ENCODE data around the gene ARFRP1.

The ARFRP1 gene

DNA sequence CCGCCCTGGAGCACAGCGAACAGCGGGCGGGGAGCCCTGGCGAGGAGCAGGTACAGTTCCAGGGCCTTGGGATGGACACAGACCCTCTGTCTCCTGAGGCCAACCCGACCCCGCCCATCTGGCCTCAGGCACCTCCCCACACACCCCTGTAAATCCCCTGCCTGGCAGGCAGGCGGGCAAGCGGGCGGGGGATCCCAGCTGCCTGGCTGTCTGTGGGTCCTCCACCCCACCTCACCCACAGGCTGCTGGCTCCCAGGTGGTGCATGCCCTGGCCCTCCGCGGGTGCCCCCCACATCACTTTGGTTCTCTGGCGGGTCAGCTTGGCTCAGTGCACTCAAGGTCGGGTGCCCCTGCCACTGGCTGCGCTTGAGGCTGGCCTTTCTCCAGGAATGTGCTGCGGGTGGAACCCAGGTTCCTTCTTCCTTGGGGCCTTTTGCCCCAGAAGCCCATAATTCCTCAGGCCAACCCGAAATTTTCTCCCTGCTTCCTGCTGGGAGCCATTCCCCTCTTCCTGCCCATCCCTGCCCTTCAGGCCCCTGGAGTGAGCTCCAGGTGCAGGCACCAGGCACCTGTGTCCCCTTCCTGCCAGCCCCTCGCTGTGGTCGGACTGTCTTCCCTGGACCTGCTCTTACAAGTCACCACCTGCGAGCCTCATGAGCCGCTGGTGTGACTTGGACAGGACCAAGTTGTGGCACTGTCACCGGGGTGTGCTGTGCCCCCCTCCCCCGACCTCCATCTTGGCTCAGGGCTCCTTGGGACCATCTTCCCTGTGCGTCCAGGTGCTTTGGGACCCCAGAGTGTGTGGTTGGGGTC lies 16.7 kb downstream of the ARFRP1 start:
- DNase-seq (ENCODE audit: low read depth), result no peak

DNA sequence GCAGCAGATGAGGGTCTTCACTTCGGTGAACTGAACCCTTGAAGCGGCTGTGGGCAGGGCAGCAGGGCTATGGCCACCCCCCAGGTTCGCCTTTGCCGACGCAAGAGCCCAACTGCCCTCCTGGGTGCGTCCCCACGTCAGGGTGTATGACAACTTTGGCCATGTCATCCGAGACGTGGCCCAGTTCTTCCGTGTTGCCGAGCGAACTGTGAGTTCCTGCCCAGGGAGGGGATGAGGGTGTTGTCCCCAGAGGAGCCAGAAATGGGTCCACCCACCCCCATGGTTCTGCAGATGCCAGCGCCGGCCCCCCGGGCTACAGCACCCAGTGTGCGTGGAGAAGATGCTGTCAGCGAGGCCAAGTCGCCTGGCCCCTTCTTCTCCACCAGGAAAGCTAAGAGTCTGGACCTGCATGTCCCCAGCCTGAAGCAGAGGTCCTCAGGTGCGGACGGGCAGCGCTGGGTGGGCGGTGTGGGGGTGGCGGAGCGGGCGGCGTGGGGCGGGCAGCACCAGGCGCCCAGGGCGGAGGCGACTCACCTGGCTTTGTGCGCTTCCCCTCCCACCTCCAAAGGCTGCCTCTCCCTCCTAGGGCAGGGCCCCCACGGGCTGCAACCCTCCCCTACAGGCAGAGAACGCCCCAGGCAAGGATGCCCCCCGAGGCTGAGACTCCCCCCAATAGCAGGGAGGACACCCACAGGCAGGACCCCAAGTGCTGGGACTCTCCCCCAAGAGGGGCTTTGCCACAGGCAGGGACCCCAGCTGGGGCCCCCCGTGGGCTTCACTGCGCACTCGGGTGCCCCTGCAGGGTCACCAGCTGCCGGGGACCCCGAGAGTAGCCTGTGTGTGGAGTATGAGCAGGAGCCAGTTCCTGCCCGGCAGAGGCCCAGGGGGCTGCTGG lies 17.5 kb downstream of the ARFRP1 start:
- no peak for DNase-seq (ENCODE audit: low read depth)

DNA sequence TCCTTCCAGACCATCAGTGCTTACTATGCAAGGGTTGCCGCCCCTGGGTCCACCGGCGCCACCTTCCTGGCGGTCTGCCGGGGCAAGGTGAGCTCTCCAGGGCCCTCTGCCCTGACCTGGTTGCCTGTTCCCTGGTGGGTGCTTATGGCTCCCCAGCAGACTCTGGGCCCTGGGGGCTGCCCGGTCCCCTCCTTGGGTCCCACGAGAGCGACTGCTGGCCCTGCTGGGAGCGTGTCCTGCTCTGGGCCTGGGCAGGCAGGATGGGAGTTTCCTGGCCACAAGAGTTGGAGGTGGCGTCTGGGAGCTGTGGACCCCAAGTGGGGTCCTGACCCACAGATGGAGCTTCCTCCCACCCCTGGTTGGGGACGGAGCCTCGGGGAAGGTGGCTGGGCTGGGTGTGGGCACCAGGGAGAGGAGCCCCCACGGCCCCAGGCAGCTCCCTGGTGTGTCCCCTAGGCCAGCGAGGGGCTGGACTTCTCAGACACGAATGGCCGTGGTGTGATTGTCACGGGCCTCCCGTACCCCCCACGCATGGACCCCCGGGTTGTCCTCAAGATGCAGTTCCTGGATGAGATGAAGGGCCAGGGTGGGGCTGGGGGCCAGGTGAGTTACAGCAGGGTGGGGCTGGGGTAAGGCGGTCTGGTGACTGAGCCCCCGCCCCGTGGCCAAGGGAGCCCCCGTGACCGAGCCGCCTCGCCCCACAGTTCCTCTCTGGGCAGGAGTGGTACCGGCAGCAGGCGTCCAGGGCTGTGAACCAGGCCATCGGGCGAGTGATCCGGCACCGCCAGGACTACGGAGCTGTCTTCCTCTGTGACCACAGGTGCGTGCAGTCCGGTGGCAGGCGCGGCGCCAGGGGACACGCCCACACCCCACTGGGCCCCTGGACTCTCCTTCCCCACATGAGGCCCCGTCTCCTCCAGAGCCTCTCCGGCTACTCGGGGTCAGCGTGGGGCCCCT lies 18.5 kb downstream of the ARFRP1 start:
- DNase-seq (ENCODE audit: low read depth), result no peak

DNA sequence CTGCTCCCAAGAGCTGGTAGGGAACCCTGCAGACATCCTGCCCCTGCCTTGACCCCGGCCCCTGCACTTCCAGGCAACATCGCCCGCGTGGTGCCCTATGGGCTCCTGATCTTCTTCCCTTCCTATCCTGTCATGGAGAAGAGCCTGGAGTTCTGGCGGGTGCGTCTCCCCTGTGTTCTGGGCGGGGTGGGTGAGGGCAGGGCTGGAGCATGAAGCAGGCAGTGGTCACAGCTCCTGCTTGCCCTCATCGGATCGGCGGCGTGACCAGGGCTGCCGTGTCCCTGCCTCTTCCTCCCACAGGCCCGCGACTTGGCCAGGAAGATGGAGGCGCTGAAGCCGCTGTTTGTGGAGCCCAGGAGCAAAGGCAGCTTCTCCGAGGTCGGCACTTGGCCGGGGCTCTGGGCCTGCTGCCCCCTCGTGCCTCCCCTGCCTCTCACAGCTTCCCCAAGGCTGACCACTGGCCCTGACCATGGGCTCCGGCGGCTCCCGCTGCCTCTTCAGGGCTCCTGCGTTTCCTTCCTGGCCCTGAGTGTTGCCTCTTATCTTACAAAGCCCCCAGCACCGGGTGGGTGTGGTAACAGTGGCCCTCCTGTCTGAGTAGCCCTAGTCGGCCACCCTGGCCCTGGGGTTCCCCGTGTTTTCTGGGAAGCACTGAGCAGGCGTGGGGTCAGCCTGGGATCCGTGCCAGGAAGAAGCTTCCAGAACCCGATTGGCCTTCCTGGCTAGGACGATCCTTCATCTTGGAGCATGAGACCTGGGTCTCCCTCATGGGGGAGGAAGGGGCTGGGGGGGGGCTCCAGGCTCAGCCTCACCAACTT lies 19.3 kb downstream of the ARFRP1 start:
- no peak for DNase-seq (ENCODE audit: low read depth)

DNA sequence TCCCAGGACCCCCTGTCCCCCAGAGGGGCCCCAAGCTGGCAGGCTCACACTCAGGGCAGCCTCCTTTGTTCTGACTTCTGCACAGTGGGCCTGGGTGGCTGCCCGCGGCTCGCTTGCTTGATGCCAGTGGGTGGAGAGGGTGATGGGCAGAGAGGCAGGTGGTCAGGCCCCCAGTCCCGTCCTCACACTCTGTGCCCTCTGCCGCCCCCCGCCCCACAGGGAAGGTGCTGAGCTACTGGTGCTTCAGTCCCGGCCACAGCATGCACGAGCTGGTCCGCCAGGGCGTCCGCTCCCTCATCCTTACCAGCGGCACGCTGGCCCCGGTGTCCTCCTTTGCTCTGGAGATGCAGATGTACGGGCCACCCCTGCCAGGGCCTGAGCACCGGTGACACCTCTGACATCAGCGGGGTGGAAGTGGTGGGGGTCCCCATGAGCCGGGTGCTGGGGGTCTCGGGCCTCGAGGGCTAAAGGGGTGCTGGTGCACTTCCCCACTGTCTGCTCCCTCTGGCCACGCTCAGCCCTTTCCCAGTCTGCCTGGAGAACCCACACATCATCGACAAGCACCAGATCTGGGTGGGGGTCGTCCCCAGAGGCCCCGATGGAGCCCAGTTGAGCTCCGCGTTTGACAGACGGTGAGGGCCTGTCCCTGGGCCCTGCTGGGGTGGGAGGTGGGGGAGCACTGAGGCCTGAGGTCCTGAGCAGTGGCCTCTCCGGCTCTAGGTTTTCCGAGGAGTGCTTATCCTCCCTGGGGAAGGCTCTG lies 20.2 kb downstream of the ARFRP1 start:
- no peak for DNase-seq (ENCODE audit: low read depth)

DNA sequence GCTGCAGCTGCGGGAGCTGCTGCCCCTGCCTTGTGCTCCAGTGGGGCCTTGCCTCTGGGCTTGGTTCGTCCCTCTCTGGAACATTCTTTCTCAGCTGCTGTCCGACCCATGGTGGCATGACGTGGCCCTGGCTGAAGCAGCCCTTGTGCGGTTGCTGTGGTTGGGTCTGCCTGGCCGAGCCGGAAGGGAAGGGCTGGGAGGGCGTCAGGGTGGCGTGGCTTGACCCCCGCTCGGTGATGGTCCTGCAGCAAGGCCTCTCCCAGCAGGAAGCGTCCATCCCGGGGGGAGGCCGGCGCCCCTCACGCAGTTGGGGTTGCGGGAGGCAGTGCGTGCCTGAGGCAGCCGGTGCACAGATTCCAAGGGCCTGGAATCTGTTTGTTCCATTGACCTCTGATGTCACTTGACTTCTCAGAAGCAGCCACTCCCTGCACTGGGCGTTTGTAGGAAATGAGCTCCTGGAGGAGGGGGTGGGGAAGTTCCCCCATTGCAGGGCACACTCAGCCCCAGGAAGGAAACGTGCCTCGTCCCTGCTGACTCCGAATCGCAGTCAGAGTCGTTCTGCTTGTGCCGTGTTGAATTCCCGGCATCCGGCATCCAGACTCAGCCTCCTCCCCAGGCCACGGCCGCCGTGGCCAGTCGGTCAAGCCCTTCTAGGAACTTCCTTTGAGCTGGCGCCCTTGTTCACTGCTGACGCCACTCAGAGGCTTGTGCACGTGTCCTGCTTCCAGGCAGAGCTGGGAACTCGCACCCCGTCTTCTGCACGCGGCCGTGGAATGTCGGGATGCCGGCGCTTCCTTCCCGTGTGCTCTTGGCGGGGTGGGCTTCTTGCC lies 21.1 kb downstream of the ARFRP1 start:
- DNase-seq (ENCODE audit: low read depth), result no peak

DNA sequence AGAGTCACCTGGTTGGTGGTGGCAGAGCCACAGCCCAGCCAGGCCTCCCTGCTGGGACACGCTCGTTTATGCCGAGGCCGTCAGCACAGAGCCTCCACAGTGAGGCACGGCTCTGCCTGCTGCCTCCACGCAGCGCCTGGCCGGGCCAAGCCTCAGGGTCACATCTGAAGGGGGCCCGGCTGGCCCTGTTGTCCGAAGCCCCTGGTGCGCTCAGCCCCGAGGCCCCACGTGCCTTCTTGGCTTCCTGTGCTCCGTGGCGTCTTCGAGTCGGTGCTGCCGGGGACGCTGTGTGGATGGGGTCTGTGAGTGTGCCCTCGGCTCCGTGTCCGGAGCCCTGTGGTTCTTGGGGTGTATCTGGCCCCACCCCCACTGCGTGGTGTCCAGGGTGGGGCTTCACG lies 21.7 kb downstream of the ARFRP1 start:
- no peak for DNase-seq (ENCODE audit: low read depth)

DNA sequence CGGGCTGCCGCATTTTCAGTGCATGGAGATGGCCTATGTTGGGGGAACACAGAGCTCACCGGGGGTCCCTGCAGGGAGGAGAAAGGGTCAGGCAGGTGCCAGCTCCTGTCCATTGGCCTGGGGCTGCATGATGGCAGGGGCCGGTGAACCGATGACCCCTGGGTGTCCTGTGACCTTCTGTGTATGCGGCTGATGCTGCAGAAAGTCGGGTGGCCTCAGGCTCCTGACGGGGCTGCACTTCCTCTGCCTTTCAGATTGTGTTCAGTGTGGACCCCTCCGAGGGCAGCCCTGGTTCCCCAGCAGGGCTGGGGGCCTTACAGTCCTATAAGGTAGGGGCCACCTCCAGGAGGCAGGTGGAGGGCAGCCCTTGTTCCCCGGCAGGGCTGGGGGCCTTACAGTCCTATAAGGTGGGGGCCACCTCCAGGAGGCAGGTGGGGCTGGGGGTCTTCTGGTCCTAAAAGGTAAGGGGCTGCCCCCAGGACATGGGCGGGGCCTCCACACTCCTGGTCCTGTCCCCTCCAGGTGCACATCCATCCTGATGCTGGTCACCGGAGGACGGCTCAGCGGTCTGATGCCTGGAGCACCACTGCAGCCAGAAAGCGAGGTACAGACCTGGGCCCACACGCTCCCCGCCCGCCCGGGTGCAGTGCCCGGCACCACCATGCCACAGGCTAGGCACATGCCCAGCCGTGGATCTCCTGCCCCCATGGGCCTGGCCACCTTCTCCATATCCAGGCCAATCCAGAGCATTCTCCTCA lies 22.3 kb downstream of the ARFRP1 start:
- DNase-seq (ENCODE audit: low read depth), result no peak

DNA sequence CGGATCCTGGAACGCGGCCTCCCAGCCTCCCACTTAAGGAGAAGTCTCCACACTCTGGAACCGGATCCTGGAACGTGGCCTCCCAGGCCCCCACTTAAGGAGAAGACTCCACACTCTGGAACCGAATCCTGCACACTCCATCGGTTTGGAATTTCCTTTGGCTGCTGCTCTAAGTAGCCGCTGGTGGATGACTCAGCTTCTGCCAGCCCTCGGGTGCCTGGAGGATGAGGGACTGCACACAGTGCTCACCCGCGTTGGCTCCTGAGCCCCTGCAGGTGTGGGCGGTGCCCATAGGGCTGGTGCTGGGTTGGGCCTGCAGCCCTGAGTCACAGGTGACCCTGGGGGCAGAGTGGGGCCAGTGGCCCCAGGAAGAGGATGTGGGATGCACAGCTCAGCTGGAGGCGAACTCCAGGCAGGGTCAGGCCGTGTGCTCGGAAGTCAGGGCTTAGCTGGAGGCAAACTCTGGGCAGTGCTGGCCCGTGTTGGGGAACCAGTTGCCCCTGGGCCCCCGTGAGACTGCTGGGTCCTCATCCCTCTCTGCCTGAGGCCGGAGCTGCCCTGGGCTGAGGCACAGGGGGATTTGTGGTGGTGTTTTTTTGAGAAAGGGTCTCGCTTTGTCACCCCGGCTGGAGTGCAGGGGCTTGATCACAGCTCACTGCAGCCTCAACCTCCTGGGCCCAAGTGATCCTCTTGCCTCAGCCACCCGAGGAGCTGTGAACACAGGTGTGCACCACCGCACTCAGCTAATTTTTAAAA lies 25.2 kb downstream of the ARFRP1 start:
- DNase-seq (ENCODE audit: low read depth), result no peak

DNA sequence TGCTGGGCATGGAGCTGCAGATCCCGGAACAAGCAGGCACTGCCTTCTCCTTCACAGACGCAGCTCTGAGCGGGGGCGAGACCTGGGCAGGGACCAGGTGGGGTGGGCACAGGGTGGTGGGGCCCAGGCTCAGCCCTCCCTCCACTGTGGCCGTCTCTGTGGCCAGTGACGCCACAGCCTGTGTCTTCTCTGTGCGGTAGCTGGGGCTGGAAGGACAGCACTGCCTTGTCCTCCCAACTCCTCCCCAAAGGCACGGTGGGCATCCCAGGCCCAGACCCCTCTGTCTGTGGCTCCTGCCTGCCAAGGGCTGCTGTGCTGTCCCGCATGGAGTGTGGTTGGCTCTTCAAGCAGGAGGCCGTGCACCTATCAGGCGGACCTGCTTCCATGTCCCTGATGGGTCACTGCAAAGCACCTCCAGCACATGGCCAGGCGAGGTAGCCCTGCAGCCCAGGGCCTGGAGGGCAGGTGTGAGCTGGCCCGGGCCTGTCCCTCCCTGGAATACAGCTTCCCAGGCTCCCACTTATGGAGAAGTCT lies 26.1 kb downstream of the ARFRP1 start:
- DNase-seq (ENCODE audit: low read depth), result no peak

DNA sequence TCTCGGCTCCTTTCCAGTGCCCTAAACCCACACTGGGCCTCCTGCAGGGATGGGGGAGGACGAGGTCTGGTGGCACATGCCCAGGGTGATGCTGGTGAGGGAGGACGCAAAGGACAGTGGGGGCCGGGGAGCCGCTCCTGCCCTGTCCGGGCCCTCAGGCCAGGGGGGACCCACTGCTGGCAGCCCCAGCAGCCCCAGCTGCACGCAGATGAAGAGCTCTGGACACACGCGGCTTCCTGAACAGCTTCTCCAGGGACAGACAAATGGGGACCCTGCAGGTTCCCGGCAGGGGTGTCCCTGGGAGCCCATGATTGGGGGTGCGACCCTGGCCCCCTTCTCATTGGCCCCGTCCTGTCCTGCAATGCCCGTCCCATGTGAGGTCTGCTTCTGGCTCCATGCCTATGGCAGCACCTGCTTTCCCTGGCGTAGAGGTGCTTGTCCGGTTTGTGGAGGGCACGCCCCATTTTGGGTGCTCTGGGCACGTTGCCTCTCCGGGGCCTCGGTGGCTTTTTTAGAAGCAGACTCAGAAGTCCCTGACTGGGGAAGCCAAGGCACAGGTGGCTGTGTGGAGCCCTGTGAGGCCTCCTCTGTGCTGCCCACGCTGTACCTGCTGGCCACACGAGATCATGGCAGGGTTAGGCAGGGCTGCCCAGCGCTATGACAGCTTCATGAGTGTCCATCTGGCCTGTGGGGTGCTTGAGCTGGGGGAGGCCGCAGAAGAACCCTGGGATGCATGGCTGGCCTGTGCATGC lies 26.7 kb downstream of the ARFRP1 start:
- DNase-seq (ENCODE audit: low read depth), result no peak

DNA sequence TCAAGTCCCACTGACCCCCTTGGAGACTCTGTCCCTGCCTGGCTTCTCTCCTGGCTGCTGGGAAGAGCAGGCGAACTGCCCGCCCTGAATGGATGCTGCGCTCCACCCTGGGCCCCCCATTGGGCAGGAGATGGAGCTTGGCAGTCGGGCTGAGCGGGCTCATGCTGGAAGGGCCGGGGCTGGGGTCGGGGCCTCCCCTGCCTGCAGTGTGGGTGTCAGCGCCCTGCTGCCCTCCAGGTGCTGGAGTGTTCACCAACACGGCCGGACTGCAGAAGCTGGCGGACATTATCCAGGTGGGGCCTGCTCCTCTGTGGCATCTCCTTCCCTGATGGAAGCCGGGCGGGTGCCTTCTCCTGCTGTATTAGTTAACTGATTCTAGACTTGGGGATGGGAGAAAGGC lies 27.3 kb downstream of the ARFRP1 start:
- no peak for DNase-seq (ENCODE audit: low read depth)

DNA sequence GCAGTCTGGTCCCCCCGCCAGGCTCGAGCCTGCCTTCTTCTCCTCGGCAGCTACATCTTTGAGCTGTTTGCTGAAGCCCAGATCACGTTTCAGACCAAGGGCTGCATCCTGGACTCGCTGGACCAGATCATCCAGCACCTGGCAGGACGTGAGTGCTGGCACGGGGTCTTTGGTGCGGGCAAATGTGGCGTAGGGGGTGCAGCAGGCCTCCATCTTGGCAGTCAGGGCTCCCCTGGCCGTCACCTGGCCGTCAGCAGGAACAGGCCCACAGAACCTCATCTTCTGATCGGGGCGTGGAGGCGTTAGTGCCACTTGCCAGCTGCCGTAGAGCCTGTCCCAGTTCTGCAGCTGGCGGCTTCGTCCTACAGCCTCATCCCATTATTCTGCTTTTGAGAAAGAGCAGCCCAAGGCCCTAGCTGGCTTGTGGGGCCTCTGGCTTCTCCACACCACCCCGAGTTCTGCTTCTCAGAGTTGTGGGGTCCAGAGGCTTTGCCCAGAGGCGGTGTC lies 27.9 kb downstream of the ARFRP1 start:
- DNase-seq (ENCODE audit: low read depth), result no peak

DNA sequence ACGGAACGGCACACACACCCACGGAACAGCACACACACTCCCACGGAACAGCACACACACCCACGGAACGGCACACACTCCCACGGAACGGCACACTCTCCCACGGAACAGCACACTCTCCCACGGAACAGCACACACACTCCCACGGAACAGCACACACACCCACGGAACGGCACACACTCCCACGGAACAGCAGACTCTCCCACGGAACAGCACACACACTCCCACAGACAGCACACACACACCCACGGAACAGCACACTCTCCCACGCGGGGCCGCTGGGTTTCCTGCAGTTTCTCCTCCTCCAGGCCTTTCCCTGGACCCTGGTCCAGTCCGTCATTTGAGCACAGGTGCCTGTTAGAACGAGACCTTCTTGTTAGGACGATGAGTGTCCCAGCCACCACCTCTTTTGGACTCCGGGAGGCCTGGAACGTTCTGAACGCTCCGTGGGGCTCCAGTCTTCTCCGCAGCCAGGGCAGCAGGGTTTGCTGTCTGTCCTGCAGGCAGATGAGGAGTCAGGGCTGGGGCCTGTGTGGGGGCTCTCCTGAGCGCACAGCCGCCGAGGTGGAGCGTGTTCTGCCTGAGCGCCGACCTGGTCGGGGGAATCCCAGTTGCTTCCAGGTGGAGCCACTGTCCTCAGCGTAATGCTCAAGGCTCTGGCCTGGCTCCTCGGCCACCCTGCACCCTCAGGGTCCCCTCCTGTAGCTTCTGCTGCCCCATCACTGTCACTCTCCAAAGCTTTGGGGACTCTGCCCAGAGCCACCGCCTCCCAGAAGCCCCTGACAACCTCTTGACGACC lies 28.9 kb downstream of the ARFRP1 start:
- DNase-seq (ENCODE audit: low read depth), result no peak

DNA sequence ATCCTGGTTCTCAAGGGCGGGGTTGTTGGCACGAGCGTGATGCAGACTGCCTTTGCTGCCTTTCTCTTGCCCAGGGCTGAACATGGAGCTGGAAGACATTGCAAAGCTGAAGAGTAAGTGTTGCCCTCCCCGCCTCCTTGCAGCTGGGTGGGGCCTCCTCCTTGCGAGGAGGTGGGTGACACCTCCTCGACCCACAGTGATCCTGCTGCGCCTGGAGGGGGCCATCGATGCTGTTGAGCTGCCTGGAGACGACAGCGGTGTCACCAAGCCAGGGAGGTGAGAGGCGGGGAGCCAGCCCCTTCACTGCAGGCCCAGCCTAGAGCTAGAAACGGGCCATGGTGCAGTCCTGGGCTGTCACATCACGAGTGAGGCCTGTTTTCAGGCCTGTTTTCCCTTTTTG lies 29.7 kb downstream of the ARFRP1 start:
- no peak for DNase-seq (ENCODE audit: low read depth)

All from activated gamma-delta T cell treated with anti-CD3 and anti-CD28 coated beads, Interleukin-2, amount 50 U/mL, for 16 hours (primary cell).